ENCODE results near the gene SLC39A6. TPM values are rescaled to one million over a fixed set of nuclear protein-coding genes. Genes with fewer than 3 reads are reported as not detected.

SLC39A6 gene
- total and polyA plus RNA-seq, 10 donors: 3.9 to 29.7 (median 22.6) TPM

DNA sequence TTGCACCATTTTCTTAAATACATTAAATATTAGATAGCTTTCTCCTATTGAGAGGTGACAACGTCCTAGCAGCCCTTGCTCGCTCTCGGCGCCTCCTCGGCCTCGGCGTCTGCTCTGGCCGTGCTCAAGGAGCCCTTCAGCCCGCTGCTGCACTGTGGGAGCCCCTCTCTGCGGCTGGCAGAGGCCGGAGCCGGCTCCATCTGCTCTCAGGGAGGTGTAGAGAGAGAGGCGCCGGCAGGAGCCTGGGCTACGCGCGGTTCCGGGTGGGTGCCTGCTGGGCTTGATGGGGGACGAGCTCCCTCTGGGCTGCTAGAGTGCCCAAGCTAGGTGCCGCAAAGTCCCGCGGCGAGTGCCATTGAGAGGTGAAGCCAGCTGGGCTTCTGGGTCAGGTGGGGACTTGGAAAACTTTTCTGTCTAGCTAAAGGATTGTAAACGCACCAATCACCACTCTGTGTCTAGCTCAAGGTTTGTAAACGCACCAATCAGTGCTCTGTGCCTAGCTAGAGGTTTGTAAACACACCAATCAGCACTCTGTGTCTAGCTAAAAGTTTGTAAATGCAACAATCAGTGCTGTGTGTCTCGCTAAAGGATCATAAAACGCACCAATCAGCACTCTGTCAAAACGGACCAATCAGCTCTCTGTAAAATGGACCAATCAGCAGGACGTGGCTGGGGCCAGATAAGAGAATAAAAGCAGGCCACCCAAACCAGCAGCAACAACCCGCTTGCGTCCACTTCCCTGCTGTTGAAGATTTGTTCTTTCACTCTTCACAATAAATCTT lies 64.9 kb downstream of the SLC39A6 start:
- Histone ChIP-seq H3K27ac (no peak overlapping the region), H3K36me3 (peaks cover 0 to 12% (median 0%) of the 10 kb centered on the region in 6 donors), H3K9me3 (no peaks in the 10 kb centered on the region), H3K27me3 (replicated peaks in 1 of 7) (no peaks in the 10 kb centered on the region), H3K4me1 (peaks cover 13 to 85% (median 56%) of the 10 kb centered on the region in 6 donors), H3K4me3 (no peak overlapping the region)
- intact Hi-C loops (cut with DNase I; ENCODE audit: low total_unique reads): no loop called here
- TF ChIP-seq POLR2A (IDR thresholded peaks at IDR 0.05) (no peak), POLR2AphosphoS5 (IDR thresholded peaks at IDR 0.05) (peak in 1 of 3 donors; percentile 23)
- 95 to 97% (median 96%) methylated on average over 29 to 31 of the region's 31 CpGs for WGBS, 5 donors
- DNase-seq: peak; percentile 82

DNA sequence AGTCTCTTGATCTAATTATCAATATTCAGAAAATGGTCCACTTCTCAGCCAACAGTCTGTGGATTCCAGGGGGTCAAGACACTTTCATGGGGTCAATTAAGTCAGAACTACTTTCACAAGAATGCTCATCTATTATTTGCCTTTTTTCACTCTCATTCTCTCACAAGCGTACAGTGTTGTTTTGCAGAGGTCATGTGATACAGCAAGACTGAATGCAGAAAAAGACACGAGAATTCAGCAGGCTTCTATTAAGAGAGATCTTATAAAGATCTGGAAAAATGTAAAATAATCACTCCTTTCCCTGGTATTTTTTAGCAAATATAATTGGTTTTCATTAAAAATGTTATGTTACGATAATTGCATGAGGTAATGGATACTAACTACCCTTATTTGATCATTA lies 70.5 kb downstream of the SLC39A6 start:
- WGBS, 5 donors: 80 to 91% (median 89%) methylated on average over 3 of the region's 3 CpGs

More for the DNA sequence above, 70.5 kb downstream of the SLC39A6 start:
- Histone ChIP-seq H3K4me1 (peaks cover 0 to 85% (median 31%) of the 10 kb centered on the region in 6 donors), H3K27ac (no peak overlapping the region), H3K4me3 (no peak overlapping the region), H3K27me3 (replicated peaks in 1 of 7) (no peaks in the 10 kb centered on the region), H3K36me3 (no peaks in the 10 kb centered on the region), H3K9me3 (no peaks in the 10 kb centered on the region)
- intact Hi-C loops (cut with DNase I; ENCODE audit: low total_unique reads): no loop called here
- DNase-seq: no peak
- TF ChIP-seq POLR2A (IDR thresholded peaks at IDR 0.05): no peak
- no peak for TF ChIP-seq POLR2AphosphoS5 (IDR thresholded peaks at IDR 0.05)

Other genes starting within 250 kb of the SLC39A6 start
- gene RPRD1A, start 61.8 kb downstream of the SLC39A6 start, total RNA-seq: 10 to 100 TPM; 34.4 to 69.3 (median 49.7) TPM
- 10 to 100 TPM; 15.8 to 21.8 (median 18.8) TPM for gene RPRD1A, start 61.8 kb downstream of the SLC39A6 start, polyA plus RNA-seq
- 10 to 100 TPM; 45.7 to 99.7 (median 79.0) TPM for gene ELP2, start 559 bp upstream of the SLC39A6 start, total RNA-seq
- gene ELP2, start 559 bp upstream of the SLC39A6 start, polyA plus RNA-seq: 10 to 100 TPM; 50.6 to 72.4 (median 57.0) TPM
- 1 to 10 TPM in 4 of 7 donors, under 1 TPM in 3; 0.30 to 2.7 (median 1.0) TPM for gene MOCOS, start 58.2 kb upstream of the SLC39A6 start, total RNA-seq
- under 1 TPM; 0.13 to 0.37 (median 0.18) TPM for gene MOCOS, start 58.2 kb upstream of the SLC39A6 start, polyA plus RNA-seq
- 1 to 10 TPM; 1.2 to 2.7 (median 2.1) TPM for gene FHOD3, start 168.4 kb upstream of the SLC39A6 start, total RNA-seq
- 1 to 10 TPM; 1.3 to 2.1 (median 1.7) TPM for gene FHOD3, start 168.4 kb upstream of the SLC39A6 start, polyA plus RNA-seq